ENCODE results near the gene VPS51. TPM values are rescaled to one million over a fixed set of nuclear protein-coding genes. Genes with fewer than 3 reads are reported as not detected.
A peak's percentile ranks its signal among the peaks of the same experiment; 100 is the strongest.

The VPS51 gene
- total and polyA plus RNA-seq, 2 of the 13 experiments (the other 11 are each of a cell fraction or from before 2014, with no cell fraction given), result 76.3 to 90.6 TPM

DNA sequence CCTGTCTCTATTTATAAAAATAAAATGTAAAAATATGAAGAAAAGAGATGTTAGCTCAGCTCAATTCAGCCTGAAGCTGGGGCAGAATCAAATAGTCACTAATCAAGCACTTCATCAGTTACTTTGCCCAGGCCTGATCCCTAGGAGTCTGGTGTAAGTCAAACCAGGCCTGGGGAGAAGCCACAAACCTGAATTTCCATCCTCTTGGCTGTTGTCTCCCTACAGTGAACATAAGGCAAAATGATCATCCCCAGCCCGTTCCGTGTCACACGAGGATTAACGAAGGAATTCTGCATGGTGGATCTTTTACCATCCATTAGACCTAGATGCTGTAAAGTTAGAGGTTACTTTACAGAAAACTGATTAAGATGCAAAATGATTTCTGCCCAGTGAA is 31.2 kb upstream of the VPS51 start:
- H3K4me1 ChIP-seq (ENCODE audit: insufficient read depth, low read length), result peaks cover 50% of the 10 kb centered on the region
- no TSS peak for BruUV-seq (replicated peaks)
- FAIRE-seq (no peak), DNase-seq (ENCODE audit: low spot score) (no peak), ATAC-seq (no peak)
- ChIA-PET CTCF (ENCODE audit: low intra/inter-chr PET ratio, low total read pairs) (no interaction called here), POLR2A (interaction anchor here (1.1 to 1.2 kb wide), 3 partner anchors 24 to 188 kb away, joined by 3 to 4 read pairs (median 3); partner anchors contain the start of gene SAC3D1)
- H3K27me3 ChIP-seq (ENCODE audit: control insufficient read depth in 1 of 2, insufficient read depth in 2 of 2, low read length in 2 of 2), result no peaks in the 10 kb centered on the region
- H3K4me2 ChIP-seq (ENCODE audit: low read depth, low read length), result peak overlapping the region; percentile 58; the same call in 1 of the 2 replicates
- peak overlapping the region; percentile 41 for H3K27ac ChIP-seq (ENCODE audit: extremely low read length, insufficient read depth, low read length)
- no peak overlapping the region for H3K9ac ChIP-seq (ENCODE audit: insufficient read depth, low read depth, low read length)
- H3K4me3 ChIP-seq (replicated peaks in 1 of 3; ENCODE audit: insufficient read depth in 1 of 3, low read depth in 2 of 3, low read length in 3 of 3), result no peak overlapping the region
- 37% methylated on average over 4 of the region's 4 CpGs for WGBS (ENCODE audit: low lambda C conversion rate)
- H3K79me2 ChIP-seq (ENCODE audit: insufficient read depth, low read length), result no peaks in the 10 kb centered on the region
- H3K36me3 ChIP-seq (replicated peaks in 1 of 2; ENCODE audit: control insufficient read depth in 1 of 2, insufficient read depth in 2 of 2, low read length in 2 of 2), result no peaks in the 10 kb centered on the region
- no peaks in the 10 kb centered on the region for H3K9me3 ChIP-seq (ENCODE audit: low read length)
- in situ Hi-C loops (cut with HindIII; ENCODE audit: extremely low pct_ligation_motif_present, low pct_unique_long_range_greater_than_20kb), result loop anchor here (5.0 kb wide), 1 partner anchor 38 kb away; the partner anchor contains the start of gene SNX15
- intact Hi-C loops (cut with micrococcal nuclease; ENCODE audit: unreplicated experiment), result no loop called here
- TF ChIP-seq PHF20 (CRISPR knock-in tag; IDR thresholded peaks at IDR 0.05) (no peak), NR2C2 (CRISPR knock-in tag; IDR thresholded peaks at IDR 0.05; ENCODE audit: borderline replicate concordance) (no peak), SPEN (CRISPR knock-in tag; IDR thresholded peaks at IDR 0.05; ENCODE audit: low read depth) (no peak), ZFY (CRISPR knock-in tag; IDR thresholded peaks at IDR 0.05) (no peak), SMARCC2 (IDR thresholded peaks at IDR 0.05) (no peak), ZNF281 (CRISPR knock-in tag; IDR thresholded peaks at IDR 0.05; ENCODE audit: borderline replicate concordance) (no peak), ZSCAN30 (CRISPR knock-in tag; IDR thresholded peaks at IDR 0.05) (no peak), ZNF280B (CRISPR knock-in tag; IDR thresholded peaks at IDR 0.05; ENCODE audit: borderline replicate concordance) (no peak)
- H2AFZ ChIP-seq (ENCODE audit: low read length), result no peak overlapping the region
- H4K20me1 ChIP-seq (ENCODE audit: insufficient read depth, low read length), result no peaks in the 10 kb centered on the region
